HG03460 (cell line): ENCODE results near the gene KDM4B.

Experiments used
- ATAC-seq: cut with Tn5 transposase; IDR thresholded peaks from one replicate; pipeline ENCODE4 v1.9.1; 2021; ENCODE audit not compliant: unreplicated experiment

KDM4B gene

DNA sequence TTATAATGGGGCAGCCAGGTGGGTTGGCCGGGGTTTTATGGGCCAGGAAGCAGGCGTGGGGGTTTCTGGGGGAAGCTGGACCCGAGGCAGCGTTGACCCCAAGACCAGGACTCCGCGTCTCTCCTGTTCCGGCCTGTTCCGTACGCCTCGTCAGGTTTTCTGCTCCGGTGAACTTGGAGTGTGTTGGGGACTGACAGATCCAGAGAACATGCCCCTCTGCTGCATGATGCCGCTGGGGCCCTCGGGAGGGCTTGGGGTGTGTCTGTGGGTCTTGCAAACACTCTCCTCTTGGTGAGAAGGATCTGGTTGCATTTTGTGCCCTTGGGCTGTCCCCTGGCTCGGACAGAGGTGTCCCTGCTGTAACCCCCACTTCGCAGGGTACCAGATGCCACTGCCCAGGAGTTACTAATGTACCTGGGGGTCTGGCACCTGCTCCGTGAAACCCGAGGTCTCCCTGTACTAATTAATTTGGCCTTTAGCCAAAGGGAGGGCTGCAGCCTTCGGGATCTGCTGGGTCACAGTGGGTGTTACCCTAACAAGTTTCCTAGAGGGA lies 15.6 kb downstream of the KDM4B start:
- no peak for ATAC-seq

DNA sequence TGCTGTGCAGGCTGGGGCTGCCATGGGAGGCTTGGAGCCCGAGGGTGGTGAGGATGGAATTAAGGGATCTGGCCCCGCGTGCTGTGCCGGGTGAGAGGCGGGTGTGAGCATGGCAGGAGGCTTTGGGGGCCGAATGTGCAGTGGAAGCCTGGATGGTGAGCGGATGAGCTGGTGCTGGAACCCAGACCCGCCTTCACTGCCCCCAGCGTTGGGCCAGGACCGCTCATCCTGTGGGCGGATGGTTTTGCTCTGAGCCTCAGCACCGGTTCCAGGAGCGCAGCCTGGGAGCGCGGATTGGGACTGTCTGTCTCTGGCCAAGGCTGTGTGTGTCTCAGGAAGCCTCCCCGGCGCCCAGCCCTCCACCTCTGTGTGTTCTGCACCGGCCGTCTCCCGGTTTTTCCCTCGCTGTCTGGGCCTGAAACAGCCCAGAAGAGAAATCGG lies 16.7 kb downstream of the KDM4B start:
- ATAC-seq, result no peak

DNA sequence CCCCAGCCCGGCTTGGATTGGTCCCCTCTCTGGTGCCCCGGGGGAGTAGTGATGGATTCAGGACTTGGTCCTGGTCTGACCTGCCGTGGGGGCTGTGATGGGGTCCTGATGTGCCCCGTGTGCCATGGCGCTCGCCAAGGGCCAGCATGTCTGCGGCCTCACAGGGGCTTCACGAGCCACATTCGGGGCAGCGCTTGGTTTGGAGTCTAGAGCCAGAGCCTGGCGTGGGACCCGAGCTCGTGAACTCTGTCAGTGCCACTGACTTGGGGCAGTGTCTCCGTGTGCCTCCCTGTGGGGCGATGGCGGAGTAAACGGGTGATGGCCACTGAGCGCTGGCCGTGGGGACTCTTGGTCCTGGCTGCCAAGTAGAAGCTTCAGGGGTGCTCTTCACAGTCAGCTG lies 17.1 kb downstream of the KDM4B start:
- no peak for ATAC-seq

DNA sequence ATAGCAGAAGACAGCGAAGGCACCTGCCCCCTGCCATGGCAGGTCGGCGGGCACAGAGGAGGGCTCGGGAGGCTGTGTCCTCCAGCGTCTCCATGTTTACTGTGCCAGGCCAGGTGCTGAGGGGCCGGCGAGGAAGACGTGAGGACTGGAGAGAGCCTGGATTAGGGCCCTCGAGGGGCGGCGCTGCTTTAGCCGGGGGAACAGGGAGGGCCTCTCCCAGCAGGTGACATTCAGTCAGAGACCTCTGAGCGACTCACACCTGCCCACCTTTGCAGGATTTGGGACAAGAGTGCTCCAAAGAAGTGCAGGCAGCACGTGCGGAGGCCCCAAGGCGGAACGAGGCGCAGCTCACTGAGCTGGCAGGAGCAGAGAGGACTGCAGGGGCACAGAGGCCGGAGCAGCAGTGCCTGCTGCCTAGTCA lies 17.6 kb downstream of the KDM4B start:
- ATAC-seq, result no peak

DNA sequence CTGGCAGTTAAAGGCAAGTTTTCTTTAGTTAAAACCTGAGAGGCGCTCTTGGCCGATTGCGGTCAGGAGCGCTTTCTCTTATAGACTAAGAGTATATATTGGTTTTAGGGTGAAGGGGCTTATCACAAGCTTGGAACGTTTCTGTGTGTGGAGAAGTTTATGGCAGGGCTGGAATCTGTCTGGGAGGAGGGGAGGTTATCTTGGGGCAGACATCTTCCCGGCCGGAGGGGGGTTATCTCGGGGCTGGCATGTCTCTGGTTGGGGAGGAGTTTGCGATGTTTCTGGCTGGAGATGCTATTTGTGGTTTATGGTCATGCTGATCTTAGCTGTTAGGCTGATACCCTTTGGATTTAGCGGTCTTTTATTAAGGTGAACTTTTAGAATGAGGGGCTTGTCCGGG lies 18.3 kb downstream of the KDM4B start:
- no peak for ATAC-seq

DNA sequence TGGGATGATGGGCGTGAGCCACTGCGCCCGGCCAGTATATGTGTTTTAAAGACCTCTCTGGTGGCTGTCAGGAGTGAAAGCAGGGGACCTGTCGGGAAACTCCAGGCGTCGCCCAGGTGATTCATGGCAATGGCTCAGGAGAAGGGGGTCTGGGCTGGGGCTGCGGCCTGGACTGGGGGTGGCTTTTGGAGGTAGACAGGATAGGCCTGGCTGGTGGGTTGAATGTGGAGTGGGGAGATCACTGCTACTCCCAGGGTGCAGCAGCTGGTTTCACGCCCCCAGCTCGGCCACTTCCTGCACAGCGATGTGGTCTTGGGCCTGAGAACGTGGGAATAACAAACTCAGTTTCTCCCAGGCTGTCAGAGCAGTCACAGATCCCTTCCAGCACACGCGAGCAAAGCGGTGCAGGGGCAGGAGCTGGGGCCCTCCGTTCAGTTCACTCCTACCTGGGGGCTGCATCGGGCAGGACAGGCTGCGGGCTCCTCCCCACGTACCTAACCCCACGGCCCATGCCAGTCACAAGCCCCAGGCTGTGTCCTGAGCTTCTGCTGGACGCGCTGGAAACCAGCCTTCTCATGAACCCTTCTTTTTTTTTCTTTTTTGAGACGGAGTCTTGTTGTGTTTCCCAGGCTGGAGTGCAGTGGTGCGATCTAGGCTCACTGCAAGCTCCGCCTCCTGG lies 18.9 kb downstream of the KDM4B start:
- ATAC-seq, result no peak

DNA sequence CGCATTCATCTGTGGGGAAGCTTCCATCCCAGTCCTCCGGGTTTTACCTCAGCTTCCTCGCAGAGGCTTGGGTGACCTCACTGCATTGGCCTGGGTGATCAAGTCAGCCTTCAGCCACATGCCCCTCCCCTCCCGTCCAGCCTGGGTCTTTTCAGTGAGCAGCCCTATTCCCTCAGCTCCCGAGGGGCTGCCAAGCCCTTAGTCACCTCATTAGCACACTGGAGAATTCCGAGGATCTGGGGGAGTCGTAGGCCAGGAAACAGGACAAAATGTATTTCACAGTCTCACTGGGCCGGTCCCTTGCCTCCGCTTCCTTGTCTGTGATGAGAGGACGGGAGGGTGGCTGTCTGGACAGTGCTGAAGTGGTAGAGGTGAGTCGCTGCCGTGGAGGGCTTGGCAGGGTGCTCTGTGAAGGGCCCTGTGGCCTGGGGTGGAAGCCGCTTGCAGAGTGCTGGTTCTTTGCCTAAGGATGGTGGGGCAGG lies 19.9 kb downstream of the KDM4B start:
- no peak for ATAC-seq

DNA sequence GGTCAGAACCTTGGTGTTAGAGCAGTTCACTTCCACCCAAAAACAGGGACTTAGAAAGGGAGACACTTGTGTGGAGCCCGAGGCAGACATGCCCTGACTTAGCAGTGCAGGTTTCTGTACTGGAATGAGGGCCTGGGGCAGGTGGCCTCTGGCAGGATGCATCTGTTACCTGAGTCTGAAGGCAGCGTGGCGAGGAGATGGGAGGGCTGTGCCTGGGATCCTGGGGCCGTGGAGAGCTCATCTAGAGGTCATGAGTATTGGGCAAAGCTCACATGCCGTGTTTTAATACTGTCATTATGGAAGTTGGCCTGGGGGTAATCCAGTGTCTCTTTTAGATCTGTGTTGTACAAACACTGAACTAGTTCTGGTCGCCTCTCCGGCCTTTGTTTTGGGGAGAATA lies 21.4 kb downstream of the KDM4B start:
- no peak for ATAC-seq

DNA sequence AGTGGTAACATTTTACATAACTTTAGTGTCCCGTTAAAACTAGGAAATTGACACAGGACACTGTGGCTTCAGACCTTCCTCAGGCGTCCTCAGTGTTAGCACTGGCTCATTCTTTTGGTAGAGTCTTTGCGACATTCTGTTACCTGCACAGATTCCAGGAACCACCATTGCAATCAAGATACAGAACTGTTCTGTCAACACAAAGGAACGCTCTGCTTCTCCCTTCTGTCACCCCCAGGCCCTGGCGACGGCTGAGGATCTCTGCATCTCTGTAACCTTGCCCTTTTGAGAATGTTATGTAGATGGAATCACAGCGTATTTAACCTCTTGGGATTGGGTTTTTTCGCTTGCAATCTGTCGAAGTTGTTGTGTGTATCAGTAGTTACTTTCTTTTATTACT lies 22.6 kb downstream of the KDM4B start:
- ATAC-seq, result no peak

DNA sequence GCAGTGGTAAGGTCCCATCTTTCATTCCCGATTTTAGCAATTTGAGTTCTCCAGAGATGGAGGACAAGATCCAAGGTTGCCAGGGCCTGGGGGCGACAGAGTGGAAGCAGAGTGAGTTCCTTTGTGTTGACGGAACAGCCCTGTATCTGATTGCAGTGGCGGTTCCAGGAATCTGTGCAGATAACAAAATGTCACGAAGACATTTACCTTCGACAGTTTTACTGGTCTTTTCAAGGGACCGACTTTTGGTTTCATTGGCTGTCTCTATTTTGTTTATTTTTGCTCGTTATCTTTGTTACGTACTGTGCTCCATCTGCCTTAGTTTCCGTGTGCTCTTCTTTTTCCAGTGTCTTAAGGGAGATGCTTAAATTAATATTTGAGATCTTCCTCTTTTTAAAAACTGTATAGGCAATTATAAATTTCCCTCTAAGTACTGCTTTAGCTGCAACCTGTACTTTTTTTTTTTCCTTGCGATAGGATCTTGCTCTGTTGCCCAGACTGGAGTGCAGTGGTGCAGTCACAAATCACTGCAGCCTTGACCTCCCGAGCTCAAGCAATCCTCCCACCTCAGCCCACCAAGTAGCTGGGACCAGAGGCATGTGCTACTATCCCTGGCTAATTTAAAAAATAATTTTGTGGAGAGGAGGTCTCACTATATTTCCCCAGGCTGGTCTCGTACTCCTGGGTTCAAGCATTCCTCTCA lies 23.2 kb downstream of the KDM4B start:
- ATAC-seq, result no peak

DNA sequence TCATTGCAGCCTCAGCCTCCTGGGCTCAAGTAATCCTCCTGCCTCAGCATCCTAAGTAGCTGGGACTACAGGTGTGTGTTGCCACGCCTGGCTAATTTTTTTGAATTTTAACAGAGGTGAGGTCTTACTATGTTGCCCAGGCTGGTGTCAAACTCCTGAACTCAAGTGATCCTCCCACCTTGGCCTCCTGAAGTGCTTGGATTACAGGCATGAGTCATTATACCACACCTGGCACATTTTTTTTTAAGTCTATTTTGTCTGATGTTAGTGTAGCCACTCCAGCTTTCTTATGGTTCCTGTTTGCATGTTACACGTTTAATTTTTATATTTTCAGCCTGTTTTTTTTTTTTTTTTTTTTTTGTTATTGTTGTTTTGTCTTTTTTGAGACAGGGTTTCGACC lies 24.8 kb downstream of the KDM4B start:
- no peak for ATAC-seq

DNA sequence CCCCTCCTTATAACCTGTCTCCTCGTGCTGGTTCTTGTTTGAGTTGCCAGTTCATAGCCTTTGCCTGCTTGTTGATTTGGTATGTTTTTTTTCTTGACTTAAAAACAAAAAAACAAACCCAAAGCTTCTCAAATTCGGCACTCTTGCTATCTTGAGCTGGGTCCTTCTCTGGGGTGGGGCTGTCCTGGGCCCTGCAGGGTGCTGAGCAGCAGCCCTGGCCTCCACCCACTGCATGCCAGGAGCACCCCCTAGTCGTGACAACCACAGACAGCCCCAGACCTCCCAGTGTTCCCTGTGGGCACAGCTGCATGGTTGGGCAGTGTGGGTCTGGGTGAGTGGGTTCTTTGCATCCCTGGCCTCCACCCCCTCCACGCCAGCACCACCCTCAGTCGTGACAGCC lies 27.8 kb downstream of the KDM4B start:
- no peak for ATAC-seq

DNA sequence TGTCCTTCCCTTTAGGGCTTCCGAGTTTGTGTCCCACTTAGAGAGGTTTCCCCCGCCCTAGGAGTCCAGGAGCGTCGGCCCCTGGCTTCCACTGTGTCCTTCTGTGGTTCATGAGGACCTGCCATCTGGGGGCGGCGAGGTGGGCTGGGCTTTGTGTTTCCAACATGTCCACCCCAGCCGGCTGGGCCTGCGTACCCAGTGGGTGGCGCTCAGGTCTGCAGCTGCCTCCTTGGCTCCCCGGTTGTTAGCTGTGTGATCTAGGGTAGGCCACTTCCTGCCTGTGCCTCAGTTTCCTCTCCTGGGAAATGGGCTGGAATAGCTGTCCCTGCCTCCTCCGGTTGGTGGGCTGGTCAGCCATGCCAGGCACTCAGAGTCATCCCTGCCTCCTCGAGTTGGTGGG lies 28.4 kb downstream of the KDM4B start:
- no peak for ATAC-seq

DNA sequence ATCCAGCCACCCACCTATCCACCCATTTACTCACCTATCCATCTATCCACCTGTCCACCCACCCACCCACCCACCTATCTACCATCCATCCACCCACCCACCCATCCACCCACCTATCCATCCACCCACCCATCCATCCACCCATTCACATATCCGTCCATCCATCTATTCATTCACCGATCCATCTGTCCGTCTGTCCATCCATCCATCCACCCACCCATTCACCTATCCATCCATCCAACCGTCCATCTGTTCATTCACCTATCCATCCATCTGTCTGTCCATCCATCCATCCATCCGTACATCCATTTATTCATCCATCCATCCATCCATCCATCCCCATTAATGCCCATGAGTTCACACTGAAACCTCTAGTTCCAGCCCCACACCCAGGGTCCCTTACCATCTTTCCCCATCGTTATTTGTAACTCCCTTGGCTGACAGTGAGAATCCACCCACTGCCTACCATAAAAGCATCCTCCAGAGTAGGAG lies 31.3 kb downstream of the KDM4B start:
- no peak for ATAC-seq

DNA sequence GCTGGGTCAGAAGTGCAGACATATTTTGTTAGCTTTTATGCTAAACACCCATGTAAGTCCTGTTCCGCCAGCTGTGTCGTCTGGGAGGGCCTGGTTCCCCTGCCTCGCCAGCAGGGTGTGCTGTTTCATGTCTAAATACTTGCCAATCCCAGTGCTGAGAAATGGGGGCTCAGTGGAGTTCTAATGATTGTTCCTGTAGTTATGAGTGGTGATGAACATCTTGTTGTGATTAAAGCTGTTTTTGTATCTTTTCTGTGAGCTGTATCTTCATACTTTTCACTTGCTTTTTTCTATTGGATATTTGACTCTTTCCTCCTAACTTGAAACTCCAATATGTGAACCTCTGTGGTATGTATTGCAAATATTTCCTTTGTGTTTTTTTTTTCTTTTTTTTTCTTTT lies 32.7 kb downstream of the KDM4B start:
- ATAC-seq, result no peak

DNA sequence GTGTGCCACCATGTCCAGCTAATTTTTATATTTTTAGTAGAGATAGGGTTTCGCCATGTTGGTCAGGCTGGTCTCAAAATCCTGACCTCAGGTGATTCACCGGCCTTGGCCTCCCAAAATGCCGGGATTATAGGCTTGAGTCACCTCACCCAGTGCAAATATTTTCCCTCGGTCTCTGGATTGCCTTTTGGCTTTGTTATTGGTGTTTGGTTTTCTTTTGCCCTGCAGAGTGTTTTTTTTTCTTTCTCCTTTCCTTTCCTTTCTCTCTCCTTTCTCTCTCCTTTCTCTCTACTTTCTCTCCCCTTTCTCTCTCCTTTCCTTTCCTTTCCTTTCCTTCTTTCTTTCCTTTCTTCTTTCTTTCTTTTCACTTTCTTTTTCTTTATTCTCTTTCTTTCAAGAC lies 33.2 kb downstream of the KDM4B start:
- ATAC-seq, result no peak

DNA sequence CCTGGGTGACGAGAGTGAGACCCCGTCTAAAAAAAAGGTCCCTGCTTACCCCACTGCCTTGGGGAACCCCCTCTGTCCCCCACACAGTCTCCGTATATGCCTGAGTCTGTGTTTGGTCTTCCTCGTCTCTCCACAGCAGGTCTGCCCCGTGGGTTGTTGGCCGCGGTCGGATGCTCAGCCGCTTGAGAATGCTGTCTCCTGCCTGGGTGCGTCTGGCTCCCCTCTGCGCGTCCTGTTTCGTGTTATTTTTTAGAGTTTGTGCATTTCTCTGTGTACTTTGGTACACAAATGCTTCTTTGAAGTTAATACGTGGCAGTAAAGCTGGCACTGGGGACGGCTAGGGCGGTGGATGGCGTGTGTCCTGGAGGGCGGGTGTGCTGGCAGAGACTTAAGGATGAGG lies 34.9 kb downstream of the KDM4B start:
- no peak for ATAC-seq

DNA sequence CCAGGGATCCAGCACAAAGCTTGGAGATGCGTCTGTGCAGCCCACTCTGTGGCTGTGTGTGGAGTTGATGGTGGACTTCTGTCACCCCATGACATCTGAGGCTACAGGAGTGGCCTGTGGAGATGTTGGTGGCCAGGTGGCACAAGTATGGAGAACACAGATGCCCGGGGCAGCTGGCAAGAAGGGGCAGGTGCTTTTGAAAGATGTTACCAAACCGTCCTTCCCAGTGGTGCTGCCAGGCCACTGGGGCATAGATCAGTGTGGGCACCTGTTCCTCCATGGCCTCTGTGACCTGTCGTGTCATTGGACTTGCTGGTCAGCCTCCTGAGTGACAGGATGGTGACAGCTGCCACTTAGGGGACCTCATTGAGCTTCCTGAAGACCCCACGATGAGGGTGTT lies 36.2 kb downstream of the KDM4B start:
- ATAC-seq, result no peak

DNA sequence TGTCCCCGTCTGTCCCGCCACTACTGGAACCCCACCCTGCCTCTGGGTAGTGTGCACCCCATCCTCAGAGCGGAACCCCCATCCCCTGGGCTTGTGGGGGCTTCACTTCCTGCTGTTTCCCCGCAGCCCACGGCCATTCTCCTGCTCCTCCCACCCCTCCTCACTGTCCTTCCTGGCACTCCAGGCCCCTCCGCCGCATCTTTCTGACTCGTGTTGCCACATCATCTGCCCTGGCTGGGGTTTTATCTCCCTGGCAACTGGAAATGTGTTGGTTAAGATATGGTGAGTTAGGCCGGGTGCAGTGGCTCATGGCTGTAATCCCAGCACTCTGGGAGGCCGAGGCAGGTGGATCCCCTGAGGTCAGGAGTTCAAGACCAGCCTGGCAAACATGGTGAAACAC lies 37.3 kb downstream of the KDM4B start:
- ATAC-seq, result no peak

DNA sequence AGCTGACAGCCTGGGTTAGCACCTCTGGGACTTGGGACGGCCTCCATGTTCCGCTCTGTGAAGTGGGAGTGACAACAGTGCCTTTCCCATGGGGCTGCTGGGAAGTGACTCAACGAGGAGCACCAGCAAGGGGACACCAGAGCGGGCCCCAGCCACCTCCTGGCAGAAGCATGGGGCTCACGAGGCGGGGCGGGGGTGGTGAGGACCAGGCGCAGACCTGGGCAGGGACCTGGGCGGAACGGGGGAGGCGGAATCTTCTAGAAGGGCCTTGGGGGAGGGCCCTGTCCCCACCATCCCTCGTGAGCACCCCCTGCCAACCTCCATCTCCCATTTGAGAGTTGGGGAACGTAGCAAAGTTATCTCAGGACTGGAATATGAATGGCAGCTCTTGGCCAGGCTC lies 37.9 kb downstream of the KDM4B start:
- no peak for ATAC-seq

DNA sequence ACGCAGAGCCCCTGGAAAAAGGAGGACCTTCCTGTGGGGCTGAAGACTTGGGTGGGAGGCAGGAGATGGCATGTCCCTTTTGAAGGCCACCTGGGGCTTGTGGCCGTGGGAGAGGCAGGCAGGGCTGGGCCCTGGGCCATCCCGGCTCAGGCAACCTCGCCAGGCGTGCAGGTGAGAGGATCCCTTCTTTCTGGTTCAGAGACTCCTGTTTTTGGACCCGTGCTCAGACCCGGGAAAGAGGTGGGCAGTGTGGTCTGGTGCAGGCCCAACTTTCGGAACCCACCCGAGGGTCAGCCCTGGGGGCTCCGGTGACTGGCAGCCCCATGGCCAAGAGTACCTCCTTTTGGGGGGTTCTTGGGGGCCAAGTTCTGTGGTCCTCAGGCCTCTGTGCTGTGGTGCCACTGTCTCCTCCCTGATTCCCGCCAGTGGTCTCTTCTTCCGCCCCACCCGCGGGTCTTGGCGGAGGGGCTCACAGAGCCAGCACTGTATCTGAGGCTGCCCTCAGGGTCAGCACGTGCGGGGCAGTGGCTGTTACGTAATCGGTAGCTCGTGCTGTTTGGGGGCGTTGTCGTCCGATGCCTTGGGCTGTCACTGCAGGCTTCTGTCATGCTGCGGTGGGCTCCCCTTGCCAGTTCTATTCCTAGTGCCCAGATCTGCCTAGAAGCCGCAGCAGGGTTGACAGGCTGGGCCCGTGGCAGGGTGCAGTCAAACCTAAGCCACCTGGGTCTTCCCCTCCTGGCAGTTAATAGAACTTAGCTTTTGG lies 42.7 kb downstream of the KDM4B start:
- no peak for ATAC-seq
